Mesothelial cell of epicardium (in vitro differentiated cells): ENCODE results near the gene TERF2IP. TPM values are rescaled to one million over a fixed set of nuclear protein-coding genes. Genes with fewer than 3 reads are reported as not detected.
A peak's percentile ranks its signal among the peaks of the same experiment; 100 is the strongest.

Experiments
- DNase-seq, 2 experiments: peaks; one replicate each; pipeline ENCODE4 v3.0.0; 2021; ENCODE audit warnings: low spot score in 2 of 2; ENCODE audit not compliant: unreplicated experiment in 2 of 2
- H3K27ac Mint-ChIP-seq: 2 replicates; pipeline ENCODE4 v1.8.0; 2021; ENCODE audit warnings: mixed read lengths
- H3K27me3 Mint-ChIP-seq: 2 replicates; pipeline ENCODE4 v1.8.0; 2021; ENCODE audit warnings: low read depth, mixed read lengths
- H3K36me3 Mint-ChIP-seq: 2 replicates; pipeline ENCODE4 v1.8.0; 2021; ENCODE audit warnings: mixed read lengths
- H3K4me1 Mint-ChIP-seq: 2 replicates; pipeline ENCODE4 v1.8.0; 2021; ENCODE audit warnings: mixed read lengths
- H3K4me3 Mint-ChIP-seq: 2 replicates; pipeline ENCODE4 v1.8.0; 2021; ENCODE audit warnings: mild to moderate bottlenecking, moderate library complexity, mixed read lengths
- H3K9me3 Mint-ChIP-seq: 2 replicates; pipeline ENCODE4 v1.8.0; 2021; ENCODE audit warnings: mixed read lengths
- total RNA-seq: library from RNA; stranded (reverse); gene quantifications from 3 replicates; pipeline ENCODE4 v1.2.1, GENCODE V29; 2021
- TF ChIP-seq, protein P1 (sequence below): fragments of 200-600 bp; sonication (generic); IDR thresholded peaks from one replicate; pipeline ENCODE4 v1.5.0; 2021; ENCODE audit warnings: antibody characterized with exemption; ENCODE audit not compliant: unreplicated experiment

Gene TERF2IP
- total RNA-seq, 1 donor from 2014 or later = 51.0 TPM

DNA sequence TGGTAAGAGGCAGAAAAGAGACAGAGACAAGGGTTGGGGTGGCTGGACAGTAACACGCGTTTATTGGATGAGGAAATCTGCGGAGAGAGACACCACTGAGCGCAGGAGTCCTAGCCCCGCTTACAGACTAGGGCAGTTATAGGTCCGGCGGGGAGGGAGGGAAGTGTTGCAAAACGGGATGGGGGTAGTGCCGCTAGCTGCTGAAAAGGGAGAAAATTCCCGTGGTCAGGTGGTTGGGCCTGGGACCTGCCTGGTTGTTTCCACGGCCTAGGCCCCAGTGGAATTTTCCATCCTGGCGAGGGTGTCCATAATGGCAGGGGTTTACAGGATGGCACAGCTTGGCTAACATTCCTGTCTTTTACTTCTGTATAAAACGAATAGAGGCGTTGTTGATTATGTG, 34.7 kb downstream of the TERF2IP start:
- Mint-ChIP-seq H3K4me3 (no peak overlapping the region), H3K27ac (no peak overlapping the region), H3K36me3 (peaks cover 17% of the 10 kb centered on the region), H3K4me1 (no peaks in the 10 kb centered on the region), H3K9me3 (peaks cover 30% of the 10 kb centered on the region), H3K27me3 (no peaks in the 10 kb centered on the region)
- DNase-seq = no peak
- TF ChIP-seq, protein P1, sequence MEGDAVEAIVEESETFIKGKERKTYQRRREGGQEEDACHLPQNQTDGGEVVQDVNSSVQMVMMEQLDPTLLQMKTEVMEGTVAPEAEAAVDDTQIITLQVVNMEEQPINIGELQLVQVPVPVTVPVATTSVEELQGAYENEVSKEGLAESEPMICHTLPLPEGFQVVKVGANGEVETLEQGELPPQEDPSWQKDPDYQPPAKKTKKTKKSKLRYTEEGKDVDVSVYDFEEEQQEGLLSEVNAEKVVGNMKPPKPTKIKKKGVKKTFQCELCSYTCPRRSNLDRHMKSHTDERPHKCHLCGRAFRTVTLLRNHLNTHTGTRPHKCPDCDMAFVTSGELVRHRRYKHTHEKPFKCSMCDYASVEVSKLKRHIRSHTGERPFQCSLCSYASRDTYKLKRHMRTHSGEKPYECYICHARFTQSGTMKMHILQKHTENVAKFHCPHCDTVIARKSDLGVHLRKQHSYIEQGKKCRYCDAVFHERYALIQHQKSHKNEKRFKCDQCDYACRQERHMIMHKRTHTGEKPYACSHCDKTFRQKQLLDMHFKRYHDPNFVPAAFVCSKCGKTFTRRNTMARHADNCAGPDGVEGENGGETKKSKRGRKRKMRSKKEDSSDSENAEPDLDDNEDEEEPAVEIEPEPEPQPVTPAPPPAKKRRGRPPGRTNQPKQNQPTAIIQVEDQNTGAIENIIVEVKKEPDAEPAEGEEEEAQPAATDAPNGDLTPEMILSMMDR = no peak

DNA sequence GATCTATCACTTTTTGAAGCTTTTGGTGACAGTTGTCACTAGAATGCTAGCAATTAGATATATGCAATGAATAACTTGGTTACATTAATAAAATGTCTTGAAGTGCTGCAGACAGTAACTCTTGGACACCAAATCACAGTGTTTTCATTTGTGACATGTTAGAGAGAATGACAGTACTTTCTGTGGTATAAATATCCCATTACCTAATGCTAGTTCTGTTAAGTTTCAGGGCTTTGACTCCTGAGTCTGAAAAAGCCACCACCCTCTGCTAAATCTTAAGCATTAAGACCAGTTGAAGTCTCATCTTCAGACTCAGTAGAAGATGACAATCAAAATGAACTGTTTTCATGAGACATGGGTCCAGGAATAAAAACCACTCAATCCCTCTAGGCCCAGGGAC, 39.8 kb downstream of the TERF2IP start:
- no peak for DNase-seq
- H3K4me1 Mint-ChIP-seq = no peaks in the 10 kb centered on the region
- TF ChIP-seq, protein P1 = no peak
- H3K4me3 Mint-ChIP-seq = no peak overlapping the region
- H3K36me3 Mint-ChIP-seq = peaks cover 16% of the 10 kb centered on the region
- H3K9me3 Mint-ChIP-seq = peaks cover 42% of the 10 kb centered on the region
- H3K27ac Mint-ChIP-seq = no peak overlapping the region
- H3K27me3 Mint-ChIP-seq = no peaks in the 10 kb centered on the region

- no peak overlapping the region for H3K4me3 Mint-ChIP-seq
- no peaks in the 10 kb centered on the region for H3K36me3 Mint-ChIP-seq
- H3K4me1 Mint-ChIP-seq = no peaks in the 10 kb centered on the region
- peaks cover 4% of the 10 kb centered on the region for H3K9me3 Mint-ChIP-seq
- H3K27ac Mint-ChIP-seq = no peak overlapping the region
- DNase-seq = no peak
- H3K27me3 Mint-ChIP-seq = no peaks in the 10 kb centered on the region
- TF ChIP-seq, protein P1 = peak; percentile 29
These were observed 48.1 kb downstream of the TERF2IP start for GRCh38 chr16:75695708-75696107.

GRCh38 chr16:75697571-75697970, 50.0 kb downstream of the TERF2IP start:
- Mint-ChIP-seq H3K27ac (no peak overlapping the region), H3K4me1 (no peaks in the 10 kb centered on the region), H3K36me3 (no peaks in the 10 kb centered on the region), H3K4me3 (no peak overlapping the region), H3K27me3 (no peaks in the 10 kb centered on the region), H3K9me3 (peaks cover 3% of the 10 kb centered on the region)
- no peak for DNase-seq
- TF ChIP-seq, protein P1 = no peak

GRCh38 chr16:75701361-75701760, 53.8 kb downstream of the TERF2IP start, which contains the start of gene DUXB:
Gene DUXB (minus strand): TSS chr16:75701461. CDS start chr16:75701418, 43 bp downstream.
- no peaks in the 10 kb centered on the region for H3K27me3 Mint-ChIP-seq
- H3K4me3 Mint-ChIP-seq = no peak within 1 kb of the TSS
- H3K9me3 Mint-ChIP-seq = peaks cover 4% of the 10 kb centered on the region
- TF ChIP-seq, protein P1 = no peak
- no peak for DNase-seq
- H3K36me3 Mint-ChIP-seq = no peaks in the 10 kb centered on the region
- no peak within 1 kb of the TSS for H3K27ac Mint-ChIP-seq
- no peaks in the 10 kb centered on the region for H3K4me1 Mint-ChIP-seq

DNA sequence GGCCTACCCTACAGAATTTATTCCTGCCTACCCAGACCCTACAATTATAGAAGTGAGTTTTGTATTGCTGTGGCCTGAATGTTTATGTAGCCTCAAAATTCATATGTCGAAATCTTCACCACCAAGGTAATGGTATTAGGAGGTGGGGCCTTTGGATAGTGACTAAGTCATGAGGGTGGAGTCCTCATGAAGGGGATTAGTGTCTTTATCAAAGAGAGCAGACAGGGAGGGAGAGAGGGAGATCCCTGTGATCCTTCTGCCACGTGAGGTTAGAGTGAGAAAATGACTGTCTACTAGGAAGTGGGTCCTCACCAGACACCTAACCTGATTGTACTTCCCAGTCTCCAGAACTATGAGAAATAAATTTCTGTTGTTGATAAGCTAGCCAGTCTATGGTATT, 54.7 kb downstream of the TERF2IP start:
- TF ChIP-seq, protein P1 = no peak
- H3K27me3 Mint-ChIP-seq = no peaks in the 10 kb centered on the region
- H3K9me3 Mint-ChIP-seq = peaks cover 12% of the 10 kb centered on the region
- no peaks in the 10 kb centered on the region for H3K36me3 Mint-ChIP-seq
- no peak for DNase-seq
- no peak overlapping the region for H3K27ac Mint-ChIP-seq
- H3K4me3 Mint-ChIP-seq = no peak overlapping the region
- H3K4me1 Mint-ChIP-seq = no peaks in the 10 kb centered on the region
